GM12878 (cell line): ENCODE results near the gene DNAH5. TPM values are rescaled to one million over a fixed set of nuclear protein-coding genes. Genes with fewer than 3 reads are reported as not detected.

ENCODE experiments used
- ATAC-seq: fragments of 200-7000 bp; cut with Tn5 transposase; 3 replicates; pipeline ENCODE4 v1.9.1; 2020; ENCODE audit warnings: mild to moderate bottlenecking, moderate library complexity
- BruUV-seq: library from RNA; stranded (reverse); fragments of 400-500 nt; replicated peaks from 2 replicates; lab custom pipeline; 2021; lab: Mats Ljungman, UMichigan
- CTCF ChIA-PET: fragments of 300-600 bp; sonication (Branson Sonifier 250); formaldehyde crosslinking; extraction: SDS; loops from one replicate; lab custom pipeline; 2021; ENCODE audit warnings: inconsistent platforms; lab: Yijun Ruan, JAX
- POLR2A ChIA-PET: fragments of 350-600 bp; formaldehyde crosslinking; extraction: SDS; loops from one replicate; lab custom pipeline; 2021; ENCODE audit warnings: inconsistent platforms; lab: Charles Lee
- RAD21 ChIA-PET: fragments of 300-600 bp; sonication (Branson Sonifier 250); formaldehyde crosslinking; loops from one replicate; lab custom pipeline; 2023; ENCODE audit warnings: antibody characterized with exemption; ENCODE audit not compliant: unreplicated experiment; lab: Charles Lee
- SMC1A ChIA-PET: fragments of 300-600 bp; sonication (Branson Sonifier 250); formaldehyde crosslinking; loops from one replicate; lab custom pipeline; 2023; ENCODE audit not compliant: unreplicated experiment, uncharacterized antibody; lab: Charles Lee
- DNase-seq: peaks from one replicate; pipeline ENCODE4 v3.0.0-alpha.2; 2011; ENCODE audit warnings: low read depth, low spot score
- FAIRE-seq: peaks from 3 replicates; lab custom pipeline; 2011; peaks lifted over from hg19 to GRCh38; lab: Jason Lieb, UNC
- H2AFZ ChIP-seq: 2 replicates; pipeline ENCODE4 v1.6.0; 2011; ENCODE audit warnings: low read depth, low read length, control low read depth; ENCODE audit not compliant: control insufficient read depth
- H3K27ac ChIP-seq: 2 replicates; pipeline ENCODE4 v1.5.1; 2011; ENCODE audit warnings: control low read depth; ENCODE audit not compliant: control insufficient read depth, insufficient read depth
- H3K27me3 ChIP-seq, 2 experiments: replicated peaks in 1 of 2; 2 replicates each; pipeline versions ENCODE4 v1.6.0 to v1.6.1; 2011; ENCODE audit warnings: low read length in 1 of 2; ENCODE audit not compliant: control insufficient read depth in 2 of 2, insufficient read depth in 2 of 2
- H3K36me3 ChIP-seq, 2 experiments: 2 replicates each; pipeline ENCODE4 v1.5.1; 2011; ENCODE audit warnings: low read length in 1 of 2; ENCODE audit not compliant: control insufficient read depth in 2 of 2, insufficient read depth in 2 of 2
- H3K4me1 ChIP-seq: 2 replicates; pipeline ENCODE4 v1.6.1; 2011; ENCODE audit warnings: mild to moderate bottlenecking, low read length, moderate library complexity, mixed read lengths; ENCODE audit not compliant: control insufficient read depth, insufficient read depth
- H3K4me2 ChIP-seq: 2 replicates; pipeline ENCODE4 v1.6.0; 2011; ENCODE audit warnings: control low read depth; ENCODE audit not compliant: control insufficient read depth, insufficient read depth
- H3K4me3 ChIP-seq: fragments of 200-600 bp; sonication (generic); 2 replicates; pipeline ENCODE4 v1.5.1; 2016
- H3K79me2 ChIP-seq: 2 replicates; pipeline ENCODE4 v1.6.0; 2011; ENCODE audit warnings: low read length; ENCODE audit not compliant: control insufficient read depth, insufficient read depth
- H3K9ac ChIP-seq: 2 replicates; pipeline ENCODE4 v1.8.0; 2011; ENCODE audit warnings: low read length, control low read depth, mixed read lengths; ENCODE audit not compliant: control insufficient read depth, insufficient read depth
- H3K9me3 ChIP-seq: replicated peaks from 3 replicates; pipeline ENCODE4 v1.5.1; 2011; ENCODE audit warnings: mild to moderate bottlenecking, low read length; ENCODE audit not compliant: control insufficient read depth, insufficient read depth
- H4K20me1 ChIP-seq: 2 replicates; pipeline ENCODE4 v1.6.0; 2011; ENCODE audit not compliant: control insufficient read depth, insufficient read depth
- CTCF ChIP-seq, 3 experiments: IDR thresholded peaks in 2 of 3; conservative IDR thresholded peaks in 1 of 3; 2 replicates each; pipeline ENCODE4 v1.5.1; 2011; ENCODE audit warnings: low read depth in 3 of 3, low read length in 3 of 3, mild to moderate bottlenecking in 3 of 3, control low read depth in 2 of 3, moderate library complexity in 2 of 3, inconsistent platforms in 1 of 3, mixed read lengths in 1 of 3; ENCODE audit not compliant: control insufficient read depth in 2 of 3, insufficient read depth in 1 of 3; ENCODE audit errors: extremely low read depth in 1 of 3
- NRF1 ChIP-seq: conservative IDR thresholded peaks from 2 replicates; pipeline ENCODE4 v1.6.1; 2011; ENCODE audit warnings: mild to moderate bottlenecking, low read depth, low read length, improper control_type of control experiment
- PML ChIP-seq: IDR thresholded peaks from 2 replicates; pipeline ENCODE4 v1.6.1; 2012; ENCODE audit warnings: low read length, inconsistent platforms
- POLR2AphosphoS5 ChIP-seq: IDR thresholded peaks from 2 replicates; pipeline ENCODE4 v1.6.1; 2011; ENCODE audit warnings: mild to moderate bottlenecking, low read length, inconsistent platforms
- RAD21 ChIP-seq: IDR thresholded peaks from 2 replicates; pipeline ENCODE4 v1.6.1; 2011; ENCODE audit warnings: mild to moderate bottlenecking, low read depth, low read length, moderate library complexity; ENCODE audit not compliant: insufficient read depth
- RB1 ChIP-seq: fragments of 450-650 bp; formaldehyde crosslinking; IDR thresholded peaks from 2 replicates; pipeline ENCODE4 v1.6.1; 2017; ENCODE audit warnings: mild to moderate bottlenecking, borderline replicate concordance
- SMC3 ChIP-seq: IDR thresholded peaks from 2 replicates; pipeline ENCODE4 v1.6.1; 2011; ENCODE audit warnings: low read length, improper control_type of control experiment, borderline replicate concordance
- WGBS: methylation state at CpG from one replicate; pipeline ENCODE4 v1.1.6; 2016; ENCODE audit warnings: low lambda C conversion rate; ENCODE audit not compliant: insufficient replicate concordance, insufficient coverage; ENCODE audit errors: missing lambda C conversion rate; 5-methylcytosine and 5-hydroxymethylcytosine counted together
- in situ Hi-C: fragments of 300-500 bp; cut with MboI; formaldehyde crosslinking; loops from 9 replicates; pipeline ENCODE4 v1.14.3; 2018; ENCODE audit warnings: mixed read lengths
- intact Hi-C: fragments of 100-400 bp; cut with micrococcal nuclease; formaldehyde crosslinking; loops from one replicate; pipeline ENCODE4 v1.14.2; 2022; ENCODE audit not compliant: unreplicated experiment
- polyA plus RNA-seq, 11 experiments: library from polyadenylated mRNA; depleted of rRNA in 4 of 11; unstranded in 6 of 11; stranded (reverse) in 5 of 11; fragments of >200 nt; fragmentation: Nextera tagmentation in 4 of 11; fragmentation: Illumina TruSeq in 1 of 11; extraction: Ambion mirVana in 4 of 11; extraction: Trizol in 1 of 11; gene quantifications; 1 replicate in 1 of 11; 2 replicates in 10 of 11; pipeline versions ENCODE4 v1.2.1 to v1.2.3, GENCODE V29; 2011 to 2016; ENCODE audit warnings: inconsistent platforms in 2 of 11, missing spikeins in 2 of 11, low read depth in 1 of 11
- total RNA-seq, 4 experiments: library from RNA; depleted of rRNA in 3 of 4; stranded (reverse); fragments of >200 nt in 3 of 4; fragmentation: Illumina TruSeq in 1 of 4; extraction: Trizol in 1 of 4; gene quantifications; 2 replicates each; pipeline versions ENCODE4 v1.2.1 to v1.2.3, GENCODE V29; 2013 to 2021
- TF ChIP-seq, protein P1 (sequence below): fragments of 450-650 bp; IDR thresholded peaks from 2 replicates; pipeline ENCODE4 v1.6.1; 2017; ENCODE audit warnings: mild to moderate bottlenecking, moderate library complexity

DNAH5 gene
- total and polyA plus RNA-seq, 10 of the 15 experiments (the other 5 are each of a cell fraction or from before 2014, with no cell fraction given), result under 0.01 to 0.30 (median 0.07) TPM; not detected in 7

DNA sequence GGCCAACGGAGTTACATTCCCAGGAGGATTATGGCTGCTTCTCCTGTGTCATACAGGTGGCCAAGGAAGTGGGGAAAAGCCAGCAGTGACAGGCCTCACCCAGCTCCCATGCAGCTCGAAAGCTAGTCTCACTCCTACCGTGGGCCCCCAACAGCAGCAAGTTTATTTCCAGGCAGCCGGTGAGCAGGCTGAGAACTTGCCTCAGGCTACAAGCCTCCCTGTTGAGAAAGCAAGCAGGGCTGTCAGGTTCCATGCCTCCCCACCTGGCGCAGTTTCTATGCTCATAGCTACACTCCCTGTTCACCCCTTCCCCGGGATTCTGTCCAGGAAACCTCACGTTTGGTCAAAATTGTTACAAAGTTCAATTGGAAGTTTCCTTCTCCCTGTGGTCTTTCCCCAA lies 27.5 kb upstream of the DNAH5 start:
- no peaks in the 10 kb centered on the region for H3K4me1 ChIP-seq
- no peak overlapping the region for H3K9ac ChIP-seq
- no peaks in the 10 kb centered on the region for H3K9me3 ChIP-seq
- ChIA-PET RAD21 (interaction anchor here (1.7 kb wide), 1 partner anchor 677 kb away, joined by 5 read pairs; no protein-coding TSS in a partner anchor), POLR2A (no interaction called here), CTCF (no interaction called here), SMC1A (no interaction called here)
- H3K27ac ChIP-seq, result no peak overlapping the region
- H3K36me3 ChIP-seq, result no peaks in the 10 kb centered on the region
- in situ Hi-C loops (no loop called here), intact Hi-C loops (no loop called here)
- no peak for TF ChIP-seq POLR2AphosphoS5
- no TSS peak for BruUV-seq
- no peak overlapping the region for H2AFZ ChIP-seq
- H3K79me2 ChIP-seq, result no peaks in the 10 kb centered on the region
- no peaks in the 10 kb centered on the region for H3K27me3 ChIP-seq
- 24% methylated on average over 5 of the region's 7 CpGs for WGBS
- ATAC-seq, result no peak
- H4K20me1 ChIP-seq, result no peaks in the 10 kb centered on the region
- H3K4me2 ChIP-seq, result no peak overlapping the region
- H3K4me3 ChIP-seq, result no peak overlapping the region
- no peak for FAIRE-seq
- no peak for DNase-seq

GRCh38 chr5:13957032-13957645 lies 12.7 kb upstream of the DNAH5 start:
- no peaks in the 10 kb centered on the region for H3K36me3 ChIP-seq
- ChIA-PET RAD21 (interaction anchor here (1.9 kb wide), 1 partner anchor 691 kb away, joined by 7 read pairs; no protein-coding TSS in a partner anchor), CTCF (interaction anchor here (0.6 to 1.3 kb wide), 5 partner anchors 8 to 478 kb away, joined by 3 to 4 read pairs (median 3); no protein-coding TSS in a partner anchor), POLR2A (no interaction called here), SMC1A (no interaction called here)
- H3K4me2 ChIP-seq, result no peak overlapping the region
- no peak overlapping the region for H3K27ac ChIP-seq
- TF ChIP-seq RB1, result no peak
- no peak for TF ChIP-seq NRF1
- TF ChIP-seq SMC3, result peak; percentile 47; the same call in 1 of the 2 replicates
- TF ChIP-seq, protein P1, sequence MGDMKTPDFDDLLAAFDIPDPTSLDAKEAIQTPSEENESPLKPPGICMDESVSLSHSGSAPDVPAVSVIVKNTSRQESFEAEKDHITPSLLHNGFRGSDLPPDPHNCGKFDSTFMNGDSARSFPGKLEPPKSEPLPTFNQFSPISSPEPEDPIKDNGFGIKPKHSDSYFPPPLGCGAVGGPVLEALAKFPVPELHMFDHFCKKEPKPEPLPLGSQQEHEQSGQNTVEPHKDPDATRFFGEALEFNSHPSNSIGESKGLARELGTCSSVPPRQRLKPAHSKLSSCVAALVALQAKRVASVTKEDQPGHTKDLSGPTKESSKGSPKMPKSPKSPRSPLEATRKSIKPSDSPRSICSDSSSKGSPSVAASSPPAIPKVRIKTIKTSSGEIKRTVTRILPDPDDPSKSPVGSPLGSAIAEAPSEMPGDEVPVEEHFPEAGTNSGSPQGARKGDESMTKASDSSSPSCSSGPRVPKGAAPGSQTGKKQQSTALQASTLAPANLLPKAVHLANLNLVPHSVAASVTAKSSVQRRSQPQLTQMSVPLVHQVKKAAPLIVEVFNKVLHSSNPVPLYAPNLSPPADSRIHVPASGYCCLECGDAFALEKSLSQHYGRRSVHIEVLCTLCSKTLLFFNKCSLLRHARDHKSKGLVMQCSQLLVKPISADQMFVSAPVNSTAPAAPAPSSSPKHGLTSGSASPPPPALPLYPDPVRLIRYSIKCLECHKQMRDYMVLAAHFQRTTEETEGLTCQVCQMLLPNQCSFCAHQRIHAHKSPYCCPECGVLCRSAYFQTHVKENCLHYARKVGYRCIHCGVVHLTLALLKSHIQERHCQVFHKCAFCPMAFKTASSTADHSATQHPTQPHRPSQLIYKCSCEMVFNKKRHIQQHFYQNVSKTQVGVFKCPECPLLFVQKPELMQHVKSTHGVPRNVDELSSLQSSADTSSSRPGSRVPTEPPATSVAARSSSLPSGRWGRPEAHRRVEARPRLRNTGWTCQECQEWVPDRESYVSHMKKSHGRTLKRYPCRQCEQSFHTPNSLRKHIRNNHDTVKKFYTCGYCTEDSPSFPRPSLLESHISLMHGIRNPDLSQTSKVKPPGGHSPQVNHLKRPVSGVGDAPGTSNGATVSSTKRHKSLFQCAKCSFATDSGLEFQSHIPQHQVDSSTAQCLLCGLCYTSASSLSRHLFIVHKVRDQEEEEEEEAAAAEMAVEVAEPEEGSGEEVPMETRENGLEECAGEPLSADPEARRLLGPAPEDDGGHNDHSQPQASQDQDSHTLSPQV, result no peak
- TF ChIP-seq CTCF (IDR thresholded peaks at IDR 0.05 in 2 of 3, conservative IDR thresholded peaks at IDR 0.05 in 1 of 3; ENCODE audit: control insufficient read depth in 2 of 3, extremely low read depth in 1 of 3, insufficient read depth in 1 of 3, low read depth in 3 of 3, low read length in 3 of 3), result peak; percentile 51 to 64 (median 52); a peak in 5 of 6 replicates
- TF ChIP-seq RAD21, result peak; percentile 72
- TF ChIP-seq PML, result no peak
- H3K9ac ChIP-seq, result no peak overlapping the region
- DNase-seq (no peak), FAIRE-seq (peak; percentile 65), ATAC-seq (peak; percentile 94)
- intact Hi-C loops, result no loop called here
- H4K20me1 ChIP-seq, result no peaks in the 10 kb centered on the region
- H2AFZ ChIP-seq, result no peak overlapping the region
- no peaks in the 10 kb centered on the region for H3K4me1 ChIP-seq
- H3K9me3 ChIP-seq, result no peaks in the 10 kb centered on the region
- in situ Hi-C loops, result no loop called here
- no TSS peak for BruUV-seq
- no peak overlapping the region for H3K4me3 ChIP-seq
- H3K27me3 ChIP-seq, result no peaks in the 10 kb centered on the region
- no peaks in the 10 kb centered on the region for H3K79me2 ChIP-seq
